Muscle layer of duodenum (tissue), 2 donors: ENCODE data around the gene NRP2.

ENCODE experiments used
- H3K27ac ChIP-seq: one replicate; pipeline ENCODE4 v1.7.0; 2013; ENCODE audit warnings: mild to moderate bottlenecking, low read length
- H3K27me3 ChIP-seq: one replicate; pipeline ENCODE4 v1.7.0; 2013; ENCODE audit warnings: low read depth, mild to moderate bottlenecking, control low read depth, low read length
- H3K36me3 ChIP-seq, 2 donors: one replicate each; pipeline ENCODE4 v1.7.0; 2013; ENCODE audit warnings: low read length in 2 of 2, control low read depth in 1 of 2, mild to moderate bottlenecking in 1 of 2; ENCODE audit not compliant: insufficient read depth in 2 of 2, control insufficient read depth in 1 of 2
- H3K4me1 ChIP-seq, 2 donors: one replicate each; pipeline ENCODE4 v1.7.0; 2013; ENCODE audit warnings: low read length in 2 of 2, mild to moderate bottlenecking in 2 of 2, control low read depth in 1 of 2, moderate library complexity in 1 of 2; ENCODE audit not compliant: insufficient read depth in 2 of 2, control insufficient read depth in 1 of 2
- H3K4me3 ChIP-seq, 2 donors: one replicate each; pipeline ENCODE4 v1.7.0; 2013; ENCODE audit warnings: low read length in 2 of 2, low read depth in 1 of 2, mild to moderate bottlenecking in 1 of 2
- H3K9me3 ChIP-seq, 2 donors: one replicate each; pipeline ENCODE4 v1.7.0; 2013; ENCODE audit warnings: low read length in 2 of 2, control low read depth in 1 of 2, mild to moderate bottlenecking in 1 of 2; ENCODE audit not compliant: control insufficient read depth in 1 of 2
- donor health status: healthy.

Gene NRP2

GRCh38 chr2:205815673-205816072 lies 133.4 kb downstream of the NRP2 start:
- H3K27ac ChIP-seq, result no peak overlapping the region
- no peaks in the 10 kb centered on the region for H3K36me3 ChIP-seq

GRCh38 chr2:205816268-205816667 lies 134.0 kb downstream of the NRP2 start:
- Histone ChIP-seq H3K9me3 (no peaks in the 10 kb centered on the region), H3K4me1 (peaks cover 0 to 9% of the 10 kb centered on the region in 2 donors), H3K27ac (no peak overlapping the region), H3K4me3 (no peak overlapping the region), H3K36me3 (no peaks in the 10 kb centered on the region), H3K27me3 (no peaks in the 10 kb centered on the region)

More at GRCh38 chr2:205815673-205816072, 133.4 kb downstream of the NRP2 start:
- peaks cover 0 to 9% of the 10 kb centered on the region in 2 donors for H3K4me1 ChIP-seq
- H3K27me3 ChIP-seq, result no peaks in the 10 kb centered on the region
- no peak overlapping the region for H3K4me3 ChIP-seq
- no peaks in the 10 kb centered on the region for H3K9me3 ChIP-seq

- Histone ChIP-seq H3K4me1 (no peaks in the 10 kb centered on the region), H3K27ac (no peak overlapping the region), H3K36me3 (no peaks in the 10 kb centered on the region), H3K27me3 (no peaks in the 10 kb centered on the region), H3K9me3 (no peaks in the 10 kb centered on the region), H3K4me3 (no peak overlapping the region)
Observed at GRCh38 chr2:205822579-205822978, 140.3 kb downstream of the NRP2 start.

- Histone ChIP-seq H3K4me1 (no peaks in the 10 kb centered on the region), H3K9me3 (no peaks in the 10 kb centered on the region), H3K27ac (no peak overlapping the region), H3K27me3 (no peaks in the 10 kb centered on the region), H3K36me3 (no peaks in the 10 kb centered on the region), H3K4me3 (no peak overlapping the region)
Observed at GRCh38 chr2:205827809-205828365, 145.6 kb downstream of the NRP2 start.

GRCh38 chr2:205833864-205834263 lies 151.6 kb downstream of the NRP2 start:
- Histone ChIP-seq H3K4me3 (no peak overlapping the region), H3K27ac (no peak overlapping the region), H3K27me3 (no peaks in the 10 kb centered on the region), H3K4me1 (peaks cover 0 to 18% of the 10 kb centered on the region in 2 donors), H3K9me3 (no peaks in the 10 kb centered on the region), H3K36me3 (no peaks in the 10 kb centered on the region)

GRCh38 chr2:205834796-205835195 lies 152.5 kb downstream of the NRP2 start:
- no peaks in the 10 kb centered on the region for H3K27me3 ChIP-seq
- peaks cover 0 to 18% of the 10 kb centered on the region in 2 donors for H3K4me1 ChIP-seq
- H3K9me3 ChIP-seq, result no peaks in the 10 kb centered on the region
- no peak overlapping the region for H3K4me3 ChIP-seq
- H3K27ac ChIP-seq, result no peak overlapping the region
- no peaks in the 10 kb centered on the region for H3K36me3 ChIP-seq

- no peaks in the 10 kb centered on the region for H3K9me3 ChIP-seq
- no peak overlapping the region for H3K27ac ChIP-seq
- no peaks in the 10 kb centered on the region for H3K27me3 ChIP-seq
Observed at GRCh38 chr2:205835251-205835791, 153.0 kb downstream of the NRP2 start.

GRCh38 chr2:205835923-205836322 lies 153.6 kb downstream of the NRP2 start:
- H3K27ac ChIP-seq, result peak overlapping the region; percentile 74
- no peaks in the 10 kb centered on the region for H3K36me3 ChIP-seq
- H3K9me3 ChIP-seq, result no peaks in the 10 kb centered on the region
- no peaks in the 10 kb centered on the region for H3K27me3 ChIP-seq
- H3K4me1 ChIP-seq, result peaks cover 0 to 18% of the 10 kb centered on the region in 2 donors
- H3K4me3 ChIP-seq, result peak overlapping the region in 1 of 2 donors; percentile 40

More at GRCh38 chr2:205835251-205835791, 153.0 kb downstream of the NRP2 start:
- Histone ChIP-seq H3K4me1 (peaks cover 0 to 18% of the 10 kb centered on the region in 2 donors), H3K4me3 (no peak overlapping the region), H3K36me3 (no peaks in the 10 kb centered on the region)

- no peak overlapping the region for H3K27ac ChIP-seq
- no peak overlapping the region for H3K4me3 ChIP-seq
- no peaks in the 10 kb centered on the region for H3K36me3 ChIP-seq
- peaks cover 0 to 18% of the 10 kb centered on the region in 2 donors for H3K4me1 ChIP-seq
- no peaks in the 10 kb centered on the region for H3K9me3 ChIP-seq
- H3K27me3 ChIP-seq, result no peaks in the 10 kb centered on the region
Observed at GRCh38 chr2:205836477-205837221, 154.3 kb downstream of the NRP2 start.

GRCh38 chr2:205837663-205838062 lies 155.4 kb downstream of the NRP2 start:
- Histone ChIP-seq H3K9me3 (no peaks in the 10 kb centered on the region), H3K4me1 (peaks cover 0 to 18% of the 10 kb centered on the region in 2 donors), H3K27ac (no peak overlapping the region), H3K4me3 (no peak overlapping the region), H3K27me3 (no peaks in the 10 kb centered on the region), H3K36me3 (no peaks in the 10 kb centered on the region)

GRCh38 chr2:205845446-205845845 lies 163.1 kb downstream of the NRP2 start:
- Histone ChIP-seq H3K9me3 (no peaks in the 10 kb centered on the region), H3K4me1 (no peaks in the 10 kb centered on the region), H3K36me3 (no peaks in the 10 kb centered on the region), H3K4me3 (no peak overlapping the region), H3K27me3 (no peaks in the 10 kb centered on the region), H3K27ac (no peak overlapping the region)
